Measurements from ENCODE around the gene GID8. TPM values are rescaled to one million over a fixed set of nuclear protein-coding genes. Genes with fewer than 3 reads are reported as not detected.

The GID8 gene
- total RNA-seq, 1 donor = 34.4 TPM

DNA sequence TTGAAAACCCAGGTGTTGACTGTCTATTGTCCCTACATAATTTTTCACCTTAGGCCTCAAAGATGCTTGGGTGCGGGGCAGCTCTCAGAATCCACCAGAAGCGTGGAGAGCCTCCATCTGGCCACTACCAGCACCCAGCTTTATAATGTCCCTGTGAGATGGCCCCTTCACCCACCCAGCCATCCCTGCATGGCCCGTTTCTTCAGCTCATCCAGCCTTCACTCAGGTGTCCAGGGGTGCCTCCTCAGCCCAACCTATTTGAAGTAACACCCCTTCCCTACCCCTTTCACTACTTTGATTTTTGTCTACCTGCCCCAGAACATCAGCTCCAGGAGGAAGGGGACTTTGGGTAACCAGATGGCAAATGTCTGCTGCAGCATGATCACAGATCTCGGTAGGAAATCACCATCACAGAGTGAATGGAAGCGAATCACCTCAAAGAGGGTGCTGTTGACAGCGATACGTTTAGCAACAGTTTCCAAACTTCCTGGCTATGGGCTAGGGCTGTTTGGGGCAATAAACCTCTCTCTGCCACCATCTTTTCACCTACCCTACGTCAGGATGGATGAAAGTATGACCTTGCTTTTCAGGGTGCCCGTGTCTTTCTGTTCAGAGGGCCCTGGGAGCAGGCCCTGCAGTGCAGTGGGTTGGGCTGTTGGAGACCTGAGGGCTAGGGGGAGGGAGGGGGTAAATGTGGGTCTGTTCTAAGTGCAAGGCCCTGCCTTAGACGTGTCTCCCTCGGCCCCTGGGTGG, 13.4 kb downstream of the GID8 start:
- TF ChIP-seq, protein P1, sequence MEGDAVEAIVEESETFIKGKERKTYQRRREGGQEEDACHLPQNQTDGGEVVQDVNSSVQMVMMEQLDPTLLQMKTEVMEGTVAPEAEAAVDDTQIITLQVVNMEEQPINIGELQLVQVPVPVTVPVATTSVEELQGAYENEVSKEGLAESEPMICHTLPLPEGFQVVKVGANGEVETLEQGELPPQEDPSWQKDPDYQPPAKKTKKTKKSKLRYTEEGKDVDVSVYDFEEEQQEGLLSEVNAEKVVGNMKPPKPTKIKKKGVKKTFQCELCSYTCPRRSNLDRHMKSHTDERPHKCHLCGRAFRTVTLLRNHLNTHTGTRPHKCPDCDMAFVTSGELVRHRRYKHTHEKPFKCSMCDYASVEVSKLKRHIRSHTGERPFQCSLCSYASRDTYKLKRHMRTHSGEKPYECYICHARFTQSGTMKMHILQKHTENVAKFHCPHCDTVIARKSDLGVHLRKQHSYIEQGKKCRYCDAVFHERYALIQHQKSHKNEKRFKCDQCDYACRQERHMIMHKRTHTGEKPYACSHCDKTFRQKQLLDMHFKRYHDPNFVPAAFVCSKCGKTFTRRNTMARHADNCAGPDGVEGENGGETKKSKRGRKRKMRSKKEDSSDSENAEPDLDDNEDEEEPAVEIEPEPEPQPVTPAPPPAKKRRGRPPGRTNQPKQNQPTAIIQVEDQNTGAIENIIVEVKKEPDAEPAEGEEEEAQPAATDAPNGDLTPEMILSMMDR (IDR thresholded peaks at IDR 0.05; ENCODE audit: extremely low read depth, low read depth, low read length) = no peak
- Histone ChIP-seq H3K4me3 (ENCODE audit: insufficient read depth, low read length) (no peak overlapping the region), H3K27me3 (ENCODE audit: insufficient read depth, low read length) (no peaks in the 10 kb centered on the region), H3K79me2 (ENCODE audit: insufficient read depth, low read length) (peaks cover 53% of the 10 kb centered on the region), H4K20me1 (ENCODE audit: insufficient read depth, low read length) (peaks cover 19% of the 10 kb centered on the region), H2AFZ (ENCODE audit: low read length) (no peak overlapping the region), H3K9me3 (ENCODE audit: low read depth, low read length) (no peaks in the 10 kb centered on the region), H3K4me1 (ENCODE audit: insufficient read depth, low read length) (peaks cover 21% of the 10 kb centered on the region), H3K36me3 (ENCODE audit: insufficient read depth, low read length) (peaks cover 48% of the 10 kb centered on the region), H3K27ac (ENCODE audit: low read depth, low read length) (no peak overlapping the region), H3K4me2 (ENCODE audit: insufficient read depth, low read length) (peak overlapping the region; percentile 23)
- DNase-seq (ENCODE audit: insufficient read length, low spot score, missing footprints) = peak; percentile 64

DNA sequence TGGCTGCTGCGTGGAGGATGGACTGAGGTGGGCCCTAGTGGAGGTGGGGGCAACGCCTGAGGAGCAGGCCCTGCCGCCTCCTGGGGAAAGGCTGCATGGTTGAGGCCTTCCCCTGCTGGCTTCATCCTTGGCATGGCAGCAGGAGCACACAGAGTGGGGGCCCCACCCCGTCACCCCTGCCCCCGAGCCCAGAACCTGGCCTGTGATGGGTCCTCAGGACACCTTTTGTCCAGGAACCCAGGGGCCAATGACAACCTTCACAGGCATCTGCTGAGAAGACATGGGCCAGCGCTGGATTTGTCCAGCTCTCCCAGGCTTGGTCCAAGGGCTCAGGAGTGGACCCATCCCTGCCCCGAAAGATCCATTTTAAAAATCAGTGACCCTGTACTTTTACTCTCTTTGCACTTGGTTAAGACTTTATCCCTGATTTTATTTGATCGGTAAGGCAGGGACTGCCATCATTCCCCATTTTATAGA, 14.0 kb downstream of the GID8 start:
- Histone ChIP-seq H3K4me3 (ENCODE audit: insufficient read depth, low read length) (peak overlapping the region; percentile 78), H2AFZ (ENCODE audit: low read length) (peak overlapping the region; percentile 81)

DNA sequence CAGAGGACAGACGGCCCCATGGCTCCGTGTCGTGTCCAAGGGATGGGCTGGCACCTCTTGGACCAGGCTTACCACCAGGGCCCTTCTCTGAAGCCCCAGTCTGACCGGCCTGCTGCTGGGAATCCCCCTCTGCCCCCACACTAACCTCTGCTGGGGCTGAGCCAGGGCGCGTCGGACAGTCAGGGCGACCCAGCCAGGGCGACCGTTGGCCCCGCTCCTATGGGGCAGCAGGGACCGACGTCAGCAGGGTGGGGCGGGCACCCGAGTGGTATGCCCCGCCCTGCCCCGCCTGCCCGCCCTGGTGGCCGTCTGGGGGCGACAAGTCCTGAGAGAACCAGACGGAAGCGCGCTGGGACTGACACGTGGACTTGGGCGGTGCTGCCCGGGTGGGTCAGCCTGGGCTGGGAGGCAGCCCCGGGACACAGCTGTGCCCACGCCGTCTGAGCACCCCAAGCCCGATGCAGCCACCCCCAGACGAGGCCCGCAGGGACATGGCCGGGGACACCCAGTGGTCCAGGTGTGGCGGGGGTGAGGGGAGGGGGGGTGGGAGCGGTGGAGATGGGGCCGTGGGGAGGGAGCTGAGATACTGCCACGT, 14.5 kb downstream of the GID8 start, which contains the start of gene SLC17A9:
SLC17A9 (plus strand) TSS at position 337 of the 595 bp plus-strand sequence; CDS start at position 459, 122 bp downstream.
- Histone ChIP-seq H3K36me3 (ENCODE audit: insufficient read depth, low read length) (peaks cover 43% of the 10 kb centered on the region), H3K4me1 (ENCODE audit: insufficient read depth, low read length) (peaks cover 21% of the 10 kb centered on the region), H3K27me3 (ENCODE audit: insufficient read depth, low read length) (no peaks in the 10 kb centered on the region), H2AFZ (ENCODE audit: low read length) (peak within 1 kb of the TSS; percentile 81), H3K79me2 (ENCODE audit: insufficient read depth, low read length) (peaks cover 55% of the 10 kb centered on the region), H3K4me2 (ENCODE audit: insufficient read depth, low read length) (peak within 1 kb of the TSS; percentile 93), H3K27ac (ENCODE audit: low read depth, low read length) (peak within 1 kb of the TSS; percentile 86), H3K9me3 (ENCODE audit: low read depth, low read length) (no peaks in the 10 kb centered on the region), H4K20me1 (ENCODE audit: insufficient read depth, low read length) (peaks cover 28% of the 10 kb centered on the region), H3K4me3 (ENCODE audit: insufficient read depth, low read length) (peak within 1 kb of the TSS; percentile 78)
- TF ChIP-seq, protein P1 (IDR thresholded peaks at IDR 0.05; ENCODE audit: extremely low read depth, low read depth, low read length) = no peak
- DNase-seq (ENCODE audit: insufficient read length, low spot score, missing footprints) = peak; percentile 94

More for the DNA sequence above, 14.0 kb downstream of the GID8 start:
- Histone ChIP-seq H3K79me2 (ENCODE audit: insufficient read depth, low read length) (peaks cover 53% of the 10 kb centered on the region), H4K20me1 (ENCODE audit: insufficient read depth, low read length) (peaks cover 24% of the 10 kb centered on the region), H3K27me3 (ENCODE audit: insufficient read depth, low read length) (no peaks in the 10 kb centered on the region), H3K9me3 (ENCODE audit: low read depth, low read length) (no peaks in the 10 kb centered on the region), H3K4me2 (ENCODE audit: insufficient read depth, low read length) (peak overlapping the region; percentile 93), H3K36me3 (ENCODE audit: insufficient read depth, low read length) (peaks cover 42% of the 10 kb centered on the region), H3K27ac (ENCODE audit: low read depth, low read length) (peak overlapping the region; percentile 56), H3K4me1 (ENCODE audit: insufficient read depth, low read length) (peaks cover 21% of the 10 kb centered on the region)
- TF ChIP-seq, protein P1 (IDR thresholded peaks at IDR 0.05; ENCODE audit: extremely low read depth, low read depth, low read length) = no peak
- DNase-seq (ENCODE audit: insufficient read length, low spot score, missing footprints) = peak; percentile 78

Data from osteoblast (primary cell).